A673 (cell line): ENCODE data around the gene RNF6. TPM values are rescaled to one million over a fixed set of nuclear protein-coding genes. Genes with fewer than 3 reads are reported as not detected.

Source experiments
- BruUV-seq: library from RNA; stranded (reverse); fragments of 400-500 nt; replicated peaks from 2 replicates; lab custom pipeline; 2021; lab: Mats Ljungman, UMichigan
- CTCF ChIA-PET: fragments of 300-600 bp; sonication (Branson Sonifier 250); formaldehyde crosslinking; loops from one replicate; lab custom pipeline; 2022; ENCODE audit warnings: antibody characterized with exemption; lab: Charles Lee
- POLR2A ChIA-PET: fragments of 300-600 bp; sonication (Branson Sonifier 250); formaldehyde crosslinking; loops from one replicate; lab custom pipeline; 2022; ENCODE audit warnings: antibody characterized with exemption; ENCODE audit not compliant: low non-redundant PET; lab: Charles Lee
- DNase-seq: peaks from one replicate; pipeline ENCODE4 v3.0.0-alpha.2; 2015; ENCODE audit warnings: low spot score
- H3K27ac ChIP-seq: fragments of 200-600 bp; sonication (generic); 2 replicates; pipeline ENCODE4 v1.5.1; 2016; ENCODE audit warnings: mixed run types, low read depth, mild to moderate bottlenecking, mixed read lengths, antibody characterized with exemption, low read length; ENCODE audit not compliant: poor library complexity, severe bottlenecking
- H3K27me3 ChIP-seq: fragments of 200-600 bp; sonication (generic); replicated peaks from 2 replicates; pipeline ENCODE4 v1.6.1; 2017; ENCODE audit warnings: mixed run types, low read depth, mild to moderate bottlenecking, mixed read lengths, antibody characterized with exemption, low read length; ENCODE audit not compliant: insufficient read depth, poor library complexity
- H3K36me3 ChIP-seq: fragments of 200-600 bp; sonication (generic); 2 replicates; pipeline ENCODE4 v1.6.1; 2016; ENCODE audit warnings: mixed run types, mild to moderate bottlenecking, mixed read lengths, antibody characterized with exemption, low read length; ENCODE audit not compliant: insufficient read depth, poor library complexity, severe bottlenecking
- H3K4me1 ChIP-seq: fragments of 200-600 bp; sonication (generic); 2 replicates; pipeline ENCODE4 v1.6.1; 2017; ENCODE audit warnings: mixed run types, mild to moderate bottlenecking, mixed read lengths, antibody characterized with exemption, low read length; ENCODE audit not compliant: insufficient read depth, poor library complexity, severe bottlenecking
- H3K4me3 ChIP-seq: fragments of 200-600 bp; sonication (generic); 2 replicates; pipeline ENCODE4 v1.5.1; 2016; ENCODE audit warnings: low read depth, mixed run types, mild to moderate bottlenecking, mixed read lengths, low read length; ENCODE audit not compliant: poor library complexity, severe bottlenecking
- H3K9me3 ChIP-seq: fragments of 200-600 bp; sonication (generic); 2 replicates; pipeline ENCODE4 v1.6.1; 2016; ENCODE audit warnings: mixed run types, low read depth, mild to moderate bottlenecking, mixed read lengths, antibody characterized with exemption, low read length; ENCODE audit not compliant: poor library complexity, severe bottlenecking
- CTCF ChIP-seq: fragments of 300-800, 200-600 bp; sonication (generic); conservative IDR thresholded peaks from 2 replicates; pipeline ENCODE4 v1.5.1; 2017; ENCODE audit warnings: low read depth, mild to moderate bottlenecking, antibody characterized with exemption, low read length, moderate library complexity, mixed read lengths
- EZH2 ChIP-seq: fragments of 200-600 bp; sonication (generic); IDR thresholded peaks from 2 replicates; pipeline ENCODE4 v1.6.1; 2017; ENCODE audit warnings: borderline replicate concordance, low read depth, mild to moderate bottlenecking, mixed read lengths, antibody characterized with exemption, low read length; ENCODE audit not compliant: poor library complexity, severe bottlenecking
- intact Hi-C: fragments of 100-400 bp; cut with micrococcal nuclease; formaldehyde crosslinking; loops from one replicate; pipeline ENCODE4 v1.10.0; 2022; ENCODE audit not compliant: unreplicated experiment
- total RNA-seq: library from RNA; stranded (reverse); gene quantifications from 2 replicates; pipeline ENCODE4 v1.2.3, GENCODE V29; 2021

Gene RNF6
- total RNA-seq, 1 experiment from 2014 or later, result 42.2 TPM

- Histone ChIP-seq H3K36me3 (no peaks in the 10 kb centered on the region), H3K4me3 (no peak overlapping the region), H3K27ac (no peak overlapping the region), H3K4me1 (no peaks in the 10 kb centered on the region), H3K27me3 (no peaks in the 10 kb centered on the region), H3K9me3 (no peaks in the 10 kb centered on the region)
- CTCF ChIA-PET, result interaction anchor here (0.5 to 2.8 kb wide), 8 partner anchors 16 to 745 kb away, joined by 3 to 65 read pairs (median 5); no protein-coding TSS in a partner anchor
- POLR2A ChIA-PET, result no interaction called here
- peak; percentile 79 for DNase-seq
- intact Hi-C loops, result loop anchor here (2.0 to 10.0 kb wide), 4 partner anchors 312 to 687 kb away; no protein-coding TSS in a partner anchor
- no TSS peak for BruUV-seq
- TF ChIP-seq EZH2 (no peak), CTCF (peak; percentile 89)
These were observed 37.3 kb downstream of the RNF6 start for GRCh38 chr13:26184791-26185250.

- no peak for DNase-seq
- H3K27ac ChIP-seq, result no peak overlapping the region
- ChIA-PET POLR2A (no interaction called here), CTCF (no interaction called here)
- no peaks in the 10 kb centered on the region for H3K4me1 ChIP-seq
- H3K36me3 ChIP-seq, result no peaks in the 10 kb centered on the region
- no peak overlapping the region for H3K4me3 ChIP-seq
- BruUV-seq, result no TSS peak
- no peak for TF ChIP-seq EZH2
- TF ChIP-seq CTCF, result no peak
- no peaks in the 10 kb centered on the region for H3K27me3 ChIP-seq
- no peaks in the 10 kb centered on the region for H3K9me3 ChIP-seq
- intact Hi-C loops, result loop anchor here (5.0 to 10.0 kb wide), 2 partner anchors 421 to 689 kb away; no protein-coding TSS in a partner anchor
These were observed 38.7 kb downstream of the RNF6 start for GRCh38 chr13:26183416-26183815.

- Histone ChIP-seq H3K36me3 (no peaks in the 10 kb centered on the region), H3K27ac (no peak overlapping the region), H3K27me3 (no peaks in the 10 kb centered on the region), H3K9me3 (no peaks in the 10 kb centered on the region), H3K4me3 (no peak overlapping the region), H3K4me1 (no peaks in the 10 kb centered on the region)
- intact Hi-C loops, result no loop called here
- no peak for DNase-seq
- ChIA-PET CTCF (no interaction called here), POLR2A (no interaction called here)
- no peak for TF ChIP-seq CTCF
- no peak for TF ChIP-seq EZH2
- no TSS peak for BruUV-seq
These were observed 42.8 kb downstream of the RNF6 start for GRCh38 chr13:26179344-26179743.
